Right lobe of liver (tissue), 6 donors: ENCODE results near the gene GOLGA8H. TPM values are rescaled to one million over a fixed set of nuclear protein-coding genes. Genes with fewer than 3 reads are reported as not detected.
"Not testable (repeated sequence)": the region's sequence is repeated elsewhere in the genome, so short reads cannot be mapped to it uniquely, and the experiment has no call there.

Experiments
- ATAC-seq, 4 donors: fragments of 200-7000 bp; cut with Tn5 transposase; one replicate each; pipeline ENCODE4 v1.9.1; 2020; ENCODE audit warnings: mild to moderate bottlenecking in 4 of 4, moderate library complexity in 4 of 4
- DNase-seq, 3 donors: peaks; one replicate each; pipeline ENCODE4 v3.0.0-alpha.2; 2020
- H3K27ac ChIP-seq, 3 donors: fragments of 200-600 bp; one replicate each; pipeline ENCODE4 v1.8.0; 2022
- H3K27me3 ChIP-seq, 2 donors: fragments of 200-600 bp; one replicate each; pipeline ENCODE4 v1.8.0; 2022
- H3K36me3 ChIP-seq, 4 donors: fragments of 200-600 bp; sonication (generic) in 1 of 4; one replicate each; pipeline versions ENCODE4 v1.5.1 to v1.8.0; 2017 to 2022; ENCODE audit warnings: control low read depth in 1 of 4
- H3K4me1 ChIP-seq, 4 donors: fragments of 200-600 bp; sonication (generic) in 1 of 4; one replicate each; pipeline versions ENCODE4 v1.5.1 to v1.8.0; 2017 to 2022; ENCODE audit warnings: control low read depth in 1 of 4
- H3K4me3 ChIP-seq, 3 donors: fragments of 200-600 bp; one replicate each; pipeline ENCODE4 v1.8.0; 2022
- H3K9me3 ChIP-seq, 4 donors: fragments of 200-600 bp; sonication (generic) in 1 of 4; one replicate each; pipeline versions ENCODE4 v1.5.1 to v1.8.0; 2017 to 2022; ENCODE audit warnings: control low read depth in 1 of 4
- CTCF ChIP-seq, 4 donors: fragments of 200-600 bp in 3 of 4; fragments of 450-650 bp in 1 of 4; IDR thresholded peaks; one replicate each; pipeline versions ENCODE4 v1.5.1 to v1.8.0; 2016 to 2022; ENCODE audit warnings: antibody characterized with exemption in 4 of 4, mild to moderate bottlenecking in 2 of 4
- WGBS: methylation state at CpG from one replicate; pipeline ENCODE4 v1.1.6; 2018; ENCODE audit warnings: low coverage, low lambda C conversion rate; ENCODE audit not compliant: insufficient coverage; ENCODE audit errors: missing lambda C conversion rate; 5-methylcytosine and 5-hydroxymethylcytosine counted together
- intact Hi-C, 2 donors: fragments of 100-400 bp; cut with DNase I; formaldehyde crosslinking; loops; one replicate each; pipeline versions ENCODE4 v1.11.2 to v1.14.1; 2022
- long read RNA-seq: library from polyadenylated mRNA; unstranded; transcript quantifications from one replicate; pipeline ENCODE4 v2.0.0, GENCODE V29; 2019
- total RNA-seq, 6 experiments: library from RNA; depleted of rRNA in 2 of 6; stranded (reverse); fragments of >200 nt in 2 of 6; fragmentation: NEBNext Ultra II Directional in 3 of 6; extraction: Animal tissue kit (Norgen Biotek cat#: 25700) in 3 of 6; gene quantifications; one replicate each; pipeline versions ENCODE4 v1.1.0 to v1.2.4, GENCODE V29; 2016 to 2023
- donor health status: DM: no; HTN: yes; CAD: no.
- donor health status: DM: no; HTN: no; CAD: no.
- donor health status: DM: no; HTN: no; CAD: no.
- donor health status: DM: no; HTN: yes; CAD: no.
- donor health status: DM: no; HTN: yes; CAD: no.

GOLGA8H gene
- under 1 TPM in 1 of 6 experiments, not detected in 5; 0.13 TPM for total RNA-seq
- long read RNA-seq = 0 reads

GRCh38 chr15:30603796-30604195 lies at the start of gene GOLGA8H:
Gene GOLGA8H, plus strand, starts transcription at chr15:30604028. Its CDS starts 98 bp downstream, at chr15:30604126.
- H3K4me3 ChIP-seq, ATAC-seq, DNase-seq, H3K4me1 ChIP-seq, intact Hi-C loops, H3K36me3 ChIP-seq, H3K27ac ChIP-seq, H3K27me3 ChIP-seq, H3K9me3 ChIP-seq: not testable (repeated sequence)
- WGBS = 94% methylated on average over 3 of the region's 8 CpGs

DNA sequence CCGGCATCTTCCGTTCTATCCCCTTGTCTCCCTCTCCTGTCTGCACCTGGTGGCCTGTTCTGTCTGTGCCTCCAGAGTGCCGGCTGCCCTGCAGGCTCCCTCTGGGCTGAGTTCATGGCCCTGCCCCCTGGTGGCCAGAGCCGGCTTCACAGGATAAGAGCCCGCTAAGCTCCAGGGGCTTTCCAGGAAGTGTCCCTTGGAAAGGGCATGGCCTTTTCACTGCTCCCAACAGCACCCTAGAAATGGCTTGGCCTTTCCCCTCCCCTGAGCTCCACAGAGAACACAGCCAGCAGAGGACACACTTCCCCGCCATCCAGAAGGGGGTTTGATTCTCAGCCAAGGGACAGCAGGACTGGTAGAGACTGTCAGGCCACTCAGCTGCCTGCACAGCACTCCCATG lies 36.9 kb upstream of the GOLGA8H start:
- H3K9me3 ChIP-seq, H3K27ac ChIP-seq, intact Hi-C loops, H3K36me3 ChIP-seq, H3K27me3 ChIP-seq, H3K4me1 ChIP-seq, H3K4me3 ChIP-seq: not testable (repeated sequence)
- peak; percentile 64 to 69 (median 68) for ATAC-seq
- DNase-seq = peak in 1 of 3 donors; percentile 12
- TF ChIP-seq CTCF (IDR thresholded peaks at IDR 0.05) = peak in 1 of 4 donors; percentile 40
- no CpG with 5 or more reads among the region's 6 CpGs for WGBS

DNA sequence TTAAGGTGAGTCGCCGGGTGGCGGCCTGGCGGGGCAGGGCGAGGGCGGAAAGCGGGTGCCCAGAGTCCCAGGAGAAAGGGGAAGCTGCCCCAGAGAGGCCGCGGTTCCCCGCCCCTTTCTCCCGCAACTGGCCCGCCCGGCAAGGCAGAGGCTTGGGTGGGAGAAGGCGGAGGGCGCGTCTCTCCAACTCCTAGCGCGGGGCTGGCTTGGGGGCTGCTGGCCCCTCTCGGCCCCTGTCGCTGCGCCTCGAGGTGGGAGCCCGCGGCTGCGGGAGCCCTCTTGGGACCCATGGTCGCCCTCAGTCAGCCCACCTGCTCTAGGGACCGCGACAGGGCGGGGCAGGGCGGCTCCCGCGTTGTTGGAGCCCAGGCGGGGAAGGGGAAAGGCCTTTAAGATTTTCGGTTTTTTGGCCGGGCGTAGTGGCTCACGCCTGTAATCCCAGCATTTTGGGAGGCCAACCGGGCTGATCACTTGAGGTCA lies 30.8 kb upstream of the GOLGA8H start:
- H3K36me3 ChIP-seq, H3K27ac ChIP-seq, H3K9me3 ChIP-seq, H3K27me3 ChIP-seq, H3K4me3 ChIP-seq, intact Hi-C loops, H3K4me1 ChIP-seq, DNase-seq: not testable (repeated sequence)
- WGBS = no CpG with 5 or more reads among the region's 38 CpGs
- peak; percentile 67 to 80 (median 74) for ATAC-seq

DNA sequence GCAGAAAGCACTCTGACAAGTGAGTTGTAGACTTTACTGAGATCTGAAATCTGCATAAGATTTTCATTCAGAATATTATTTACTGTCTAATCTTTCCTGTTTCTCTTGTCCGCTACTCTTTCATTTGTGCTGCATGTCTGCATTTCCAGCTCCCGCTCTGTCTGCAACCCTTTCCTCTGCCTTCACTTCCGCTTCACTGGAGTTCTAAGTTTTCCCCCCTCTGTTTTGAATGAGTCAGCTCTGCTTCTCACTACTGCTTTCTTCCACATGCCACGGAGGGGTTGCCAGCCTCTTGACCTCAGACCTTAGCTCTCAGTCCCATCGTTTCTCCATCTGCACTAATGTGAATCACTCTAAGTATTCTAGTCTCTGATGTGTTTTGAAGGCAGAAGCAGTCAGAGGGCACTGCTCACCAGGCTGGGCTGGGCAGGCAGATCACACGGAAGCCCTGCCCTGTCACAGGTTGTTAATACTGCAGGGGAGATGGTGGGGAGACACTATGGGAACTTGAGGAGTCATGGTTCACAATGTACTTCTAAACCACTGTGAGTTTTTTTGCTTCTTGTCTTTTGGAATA lies 24.3 kb upstream of the GOLGA8H start:
- H3K9me3 ChIP-seq, H3K27ac ChIP-seq, H3K4me1 ChIP-seq, H3K4me3 ChIP-seq, H3K36me3 ChIP-seq, ATAC-seq, H3K27me3 ChIP-seq, intact Hi-C loops, DNase-seq: not testable (repeated sequence)
- no CpG with 5 or more reads among the region's 6 CpGs for WGBS

DNA sequence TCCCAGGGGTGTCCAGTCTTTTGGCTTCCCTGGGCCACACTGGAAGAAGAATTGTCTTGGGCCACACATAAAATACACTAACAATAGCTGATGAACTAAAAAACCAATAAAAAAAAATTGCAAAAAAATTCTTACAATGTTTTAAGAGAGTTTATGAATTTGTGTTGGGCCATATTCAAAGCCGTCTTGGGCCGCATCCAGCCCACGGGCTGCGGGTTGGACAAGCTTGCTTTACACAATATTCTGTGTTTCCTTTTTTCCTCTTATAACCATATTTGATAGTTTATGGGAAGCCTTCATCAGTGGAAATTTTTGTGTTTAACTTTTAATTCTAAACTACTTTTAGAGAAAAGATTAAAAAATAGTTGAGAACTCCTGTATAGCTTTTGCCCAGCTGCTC lies 23.1 kb upstream of the GOLGA8H start:
- no CpG with 5 or more reads among the region's 4 CpGs for WGBS
- intact Hi-C loops = not testable (repeated sequence)

DNA sequence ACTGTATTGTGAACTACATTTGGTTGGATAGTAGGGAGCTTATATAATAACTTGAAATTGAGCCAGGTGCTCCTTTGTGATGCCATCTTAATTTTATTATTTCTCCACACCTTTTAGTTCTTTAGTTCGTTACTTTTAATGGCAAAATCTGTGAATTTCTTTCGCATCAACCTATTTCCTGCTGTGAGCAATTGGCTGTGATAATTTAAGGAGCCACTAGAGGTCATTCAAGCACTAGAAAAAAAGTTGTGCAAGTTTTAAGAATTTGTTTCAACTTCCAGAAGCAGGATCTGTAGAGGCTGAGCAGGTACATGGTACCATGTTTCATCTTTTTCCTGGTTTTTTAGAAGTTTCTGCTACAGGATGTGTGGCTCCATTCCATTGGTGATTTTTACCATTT lies 4.9 kb upstream of the GOLGA8H start:
- H3K4me1 ChIP-seq, ATAC-seq, H3K4me3 ChIP-seq, intact Hi-C loops, H3K27ac ChIP-seq, H3K36me3 ChIP-seq, H3K27me3 ChIP-seq, DNase-seq, H3K9me3 ChIP-seq: not testable (repeated sequence)
- TF ChIP-seq CTCF (IDR thresholded peaks at IDR 0.05) = peak in 2 of 4 donors; percentile 7 to 52
- 6% methylated on average over 2 of the region's 2 CpGs for WGBS

More for the DNA sequence above, 23.1 kb upstream of the GOLGA8H start:
- not testable (repeated sequence) for ATAC-seq, H3K9me3 ChIP-seq, H3K4me3 ChIP-seq, H3K36me3 ChIP-seq, H3K27me3 ChIP-seq, DNase-seq, H3K27ac ChIP-seq, H3K4me1 ChIP-seq

- H3K9me3 ChIP-seq, H3K4me1 ChIP-seq, H3K36me3 ChIP-seq, H3K4me3 ChIP-seq, H3K27me3 ChIP-seq, H3K27ac ChIP-seq, DNase-seq, ATAC-seq, intact Hi-C loops: not testable (repeated sequence)
- no CpG with 5 or more reads among the region's 6 CpGs for WGBS
Observed at GRCh38 chr15:30612271-30612670, 8.4 kb downstream of the GOLGA8H start.
